Measurements from ENCODE around the gene PLPPR1. TPM values are rescaled to one million over a fixed set of nuclear protein-coding genes. Genes with fewer than 3 reads are reported as not detected.

The PLPPR1 gene
- total RNA-seq (2022) (not detected in 2 replicates), Bru-seq, nascent RNA (percentile 6 among the genes with signal in this experiment), BruChase-seq, experiment 1, labeled RNA remaining after a 6-hour chase (percentile 1 among the genes with signal in this experiment), BruChase-seq, experiment 2, labeled RNA remaining after a 2-hour chase (percentile 1 among the genes with signal in this experiment)
- long read RNA-seq = 0 reads

GRCh38 chr9:101028346-101029314 is at the start of gene PLPPR1:
Gene PLPPR1 (plus strand): TSS chr9:101028727.
- no peak within 1 kb of the TSS for H3K27ac Mint-ChIP-seq (ENCODE audit: unreplicated experiment)
- BruUV-seq (replicated peaks) = no TSS peak
- H3K4me3 Mint-ChIP-seq (ENCODE audit: low read depth, unreplicated experiment) = peak within 1 kb of the TSS; percentile 90
- peaks cover 10% of the 10 kb centered on the region for H3K36me3 Mint-ChIP-seq (ENCODE audit: insufficient read depth, unreplicated experiment)
- intact Hi-C loops (cut with micrococcal nuclease; ENCODE audit: unreplicated experiment) = no loop called here
- TF ChIP-seq CTCF (IDR thresholded peaks at IDR 0.05; ENCODE audit: unreplicated experiment) = no peak
- H3K4me1 Mint-ChIP-seq (ENCODE audit: low read depth, unreplicated experiment) = peaks cover 10% of the 10 kb centered on the region
- peak; percentile 61 for DNase-seq
- H3K27me3 Mint-ChIP-seq (ENCODE audit: unreplicated experiment) = peaks cover 77% of the 10 kb centered on the region
- H3K9me3 Mint-ChIP-seq (ENCODE audit: low read depth, unreplicated experiment) = no peaks in the 10 kb centered on the region
- CTCF ChIA-PET = no interaction called here

- H3K4me3 Mint-ChIP-seq (ENCODE audit: low read depth, unreplicated experiment) = no peak overlapping the region
- DNase-seq = no peak
- CTCF ChIA-PET = no interaction called here
- no TSS peak for BruUV-seq (replicated peaks)
- no peaks in the 10 kb centered on the region for H3K4me1 Mint-ChIP-seq (ENCODE audit: low read depth, unreplicated experiment)
- H3K36me3 Mint-ChIP-seq (ENCODE audit: insufficient read depth, unreplicated experiment) = no peaks in the 10 kb centered on the region
- no peaks in the 10 kb centered on the region for H3K27me3 Mint-ChIP-seq (ENCODE audit: unreplicated experiment)
- no peak overlapping the region for H3K27ac Mint-ChIP-seq (ENCODE audit: unreplicated experiment)
- TF ChIP-seq CTCF (IDR thresholded peaks at IDR 0.05; ENCODE audit: unreplicated experiment) = no peak
- intact Hi-C loops (cut with micrococcal nuclease; ENCODE audit: unreplicated experiment) = no loop called here
- no peaks in the 10 kb centered on the region for H3K9me3 Mint-ChIP-seq (ENCODE audit: low read depth, unreplicated experiment)
Measured at GRCh38 chr9:100989731-100990130, 38.8 kb upstream of the PLPPR1 start.

- no peaks in the 10 kb centered on the region for H3K9me3 Mint-ChIP-seq (ENCODE audit: low read depth, unreplicated experiment)
- no TSS peak for BruUV-seq (replicated peaks)
- H3K27ac Mint-ChIP-seq (ENCODE audit: unreplicated experiment) = no peak overlapping the region
- H3K27me3 Mint-ChIP-seq (ENCODE audit: unreplicated experiment) = no peaks in the 10 kb centered on the region
- TF ChIP-seq CTCF (IDR thresholded peaks at IDR 0.05; ENCODE audit: unreplicated experiment) = no peak
- CTCF ChIA-PET = no interaction called here
- no peaks in the 10 kb centered on the region for H3K36me3 Mint-ChIP-seq (ENCODE audit: insufficient read depth, unreplicated experiment)
- no peaks in the 10 kb centered on the region for H3K4me1 Mint-ChIP-seq (ENCODE audit: low read depth, unreplicated experiment)
- DNase-seq = no peak
- no peak overlapping the region for H3K4me3 Mint-ChIP-seq (ENCODE audit: low read depth, unreplicated experiment)
- intact Hi-C loops (cut with micrococcal nuclease; ENCODE audit: unreplicated experiment) = no loop called here
Measured at GRCh38 chr9:100990605-100991381, 37.7 kb upstream of the PLPPR1 start.

GRCh38 chr9:100992632-100993031 is 35.9 kb upstream of the PLPPR1 start:
- Mint-ChIP-seq H3K9me3 (ENCODE audit: low read depth, unreplicated experiment) (no peaks in the 10 kb centered on the region), H3K36me3 (ENCODE audit: insufficient read depth, unreplicated experiment) (no peaks in the 10 kb centered on the region), H3K4me3 (ENCODE audit: low read depth, unreplicated experiment) (no peak overlapping the region), H3K27ac (ENCODE audit: unreplicated experiment) (no peak overlapping the region), H3K4me1 (ENCODE audit: low read depth, unreplicated experiment) (no peaks in the 10 kb centered on the region), H3K27me3 (ENCODE audit: unreplicated experiment) (no peaks in the 10 kb centered on the region)
- CTCF ChIA-PET = no interaction called here
- no peak for TF ChIP-seq CTCF (IDR thresholded peaks at IDR 0.05; ENCODE audit: unreplicated experiment)
- BruUV-seq (replicated peaks) = no TSS peak
- no peak for DNase-seq
- intact Hi-C loops (cut with micrococcal nuclease; ENCODE audit: unreplicated experiment) = no loop called here
